Measurements from ENCODE around the gene SVEP1.

GRCh38 chr9:110447476-110447875, 132.1 kb downstream of the SVEP1 start:
- TF ChIP-seq ZFP37 (CRISPR knock-in tag; IDR thresholded peaks at IDR 0.05; ENCODE audit: borderline replicate concordance) (no peak), ZNF326 (CRISPR knock-in tag; IDR thresholded peaks at IDR 0.05; ENCODE audit: borderline replicate concordance) (no peak)

Data from HepG2 (cell line).